DMS153 treated with DMSO at 0.1 percent for 48 hours (cell line): ENCODE measurements around the gene CNIH1.
"Not testable (repeated sequence)": the region's sequence is repeated elsewhere in the genome, so short reads cannot be mapped to it uniquely, and the experiment has no call there.

Experiments
- DNase-seq: peaks from one replicate; lab custom pipeline; 2025; ENCODE audit not compliant: unreplicated experiment; lab: John Stamatoyannopoulos, UW

CNIH1 gene

GRCh38 chr14:54470701-54471100 is 29.5 kb upstream of the CNIH1 start:
- no peak for DNase-seq

GRCh38 chr14:54467280-54467679 is 26.1 kb upstream of the CNIH1 start:
- DNase-seq, result no peak

GRCh38 chr14:54465654-54466053 is 24.5 kb upstream of the CNIH1 start:
- no peak for DNase-seq

GRCh38 chr14:54462048-54462447 is 20.9 kb upstream of the CNIH1 start:
- no peak for DNase-seq

- no peak for DNase-seq
Observed at GRCh38 chr14:54459106-54459505, 17.9 kb upstream of the CNIH1 start.

- DNase-seq, result not testable (repeated sequence)
Observed at GRCh38 chr14:54458536-54458935, 17.4 kb upstream of the CNIH1 start.

- DNase-seq, result no peak
Observed at GRCh38 chr14:54457609-54457996, 16.4 kb upstream of the CNIH1 start.

GRCh38 chr14:54456820-54457608 is 15.8 kb upstream of the CNIH1 start:
- DNase-seq, result not testable (repeated sequence)

- no peak for DNase-seq
Observed at GRCh38 chr14:54455363-54455762, 14.2 kb upstream of the CNIH1 start.

GRCh38 chr14:54453990-54454389 is 12.8 kb upstream of the CNIH1 start:
- DNase-seq, result not testable (repeated sequence)

GRCh38 chr14:54453252-54453651 is 12.1 kb upstream of the CNIH1 start:
- DNase-seq, result no peak

GRCh38 chr14:54451961-54452360 is 10.8 kb upstream of the CNIH1 start:
- DNase-seq, result no peak

- DNase-seq, result no peak
Observed at GRCh38 chr14:54451121-54451601, 10.0 kb upstream of the CNIH1 start.

- DNase-seq, result no peak
Observed at GRCh38 chr14:54450535-54450934, 9.4 kb upstream of the CNIH1 start.

GRCh38 chr14:54447231-54447692 is 6.1 kb upstream of the CNIH1 start:
- DNase-seq, result no peak

- no peak for DNase-seq
Observed at GRCh38 chr14:54446161-54446693, 5.1 kb upstream of the CNIH1 start.

GRCh38 chr14:54444681-54445080 is 3.5 kb upstream of the CNIH1 start:
- DNase-seq, result no peak

GRCh38 chr14:54443981-54444380 is 2.8 kb upstream of the CNIH1 start:
- no peak for DNase-seq

- DNase-seq, result not testable (repeated sequence)
Observed at GRCh38 chr14:54442961-54443360, 1.8 kb upstream of the CNIH1 start.

GRCh38 chr14:54440476-54440872 is 700 bp downstream of the CNIH1 start:
- DNase-seq, result no peak

- no peak for DNase-seq
Observed at GRCh38 chr14:54440037-54440436, 1.1 kb downstream of the CNIH1 start.

- DNase-seq, result no peak
Observed at GRCh38 chr14:54438703-54439102, 2.5 kb downstream of the CNIH1 start.

- DNase-seq, result not testable (repeated sequence)
Observed at GRCh38 chr14:54437954-54438353, 3.2 kb downstream of the CNIH1 start.
